ENCODE results near the gene GBP7.

GRCh38 chr1:89169166-89169565 is 6.6 kb downstream of the GBP7 start:
- no peak for TF ChIP-seq CTCF (IDR thresholded peaks at IDR 0.05)
- no peak for TF ChIP-seq POLR2A (IDR thresholded peaks at IDR 0.05)
